Endothelial cell of umbilical vein (primary cell): ENCODE measurements around the gene OR10A6. TPM values are rescaled to one million over a fixed set of nuclear protein-coding genes. Genes with fewer than 3 reads are reported as not detected.

Experiments
- BruUV-seq: library from RNA; stranded (reverse); fragments of 400-500 nt; replicated peaks from 2 replicates; lab custom pipeline; 2021; lab: Mats Ljungman, UMichigan
- CTCF ChIA-PET: fragments of 300-600, 350-600 bp; sonication (Branson Sonifier 250); formaldehyde crosslinking; loops from one replicate; lab custom pipeline; 2021; ENCODE audit warnings: antibody characterized with exemption, inconsistent platforms; lab: Charles Lee
- POLR2A ChIA-PET: fragments of 300-600, 350-600 bp; sonication (Branson Sonifier 250); formaldehyde crosslinking; loops from one replicate; lab custom pipeline; 2021; ENCODE audit warnings: antibody characterized with exemption, inconsistent platforms; lab: Charles Lee
- DNase-seq: peaks from one replicate; pipeline ENCODE4 v3.0.0-alpha.2; 2011; ENCODE audit warnings: low read depth, low spot score
- FAIRE-seq: peaks from 2 replicates; lab custom pipeline; 2011; peaks lifted over from hg19 to GRCh38; lab: Jason Lieb, UNC
- H2AFZ ChIP-seq: 2 replicates; pipeline ENCODE4 v1.6.0; 2012; ENCODE audit warnings: low read depth, low read length, control low read depth, inconsistent platforms
- H3K27ac ChIP-seq: 2 replicates; pipeline ENCODE4 v1.5.1; 2011; ENCODE audit warnings: low read depth, mild to moderate bottlenecking, control low read depth, low read length, moderate library complexity; ENCODE audit not compliant: insufficient read depth
- H3K27me3 ChIP-seq, 2 experiments: 2 replicates each; pipeline versions ENCODE4 v1.6.0 to v1.6.1; 2011; ENCODE audit warnings: low read length in 2 of 2, mixed read lengths in 1 of 2; ENCODE audit not compliant: control insufficient read depth in 2 of 2, insufficient read depth in 2 of 2
- H3K36me3 ChIP-seq, 2 experiments: 2 replicates in 1 of 2; 3 replicates in 1 of 2; pipeline ENCODE4 v1.5.1; 2011; ENCODE audit warnings: low read length in 2 of 2, mild to moderate bottlenecking in 1 of 2, moderate library complexity in 1 of 2; ENCODE audit not compliant: control insufficient read depth in 2 of 2, insufficient read depth in 2 of 2; ENCODE audit errors: extremely low read depth in 1 of 2
- H3K4me1 ChIP-seq: 3 replicates; pipeline ENCODE4 v1.5.1; 2011; ENCODE audit warnings: mild to moderate bottlenecking, low read length; ENCODE audit not compliant: control insufficient read depth, insufficient read depth; ENCODE audit errors: extremely low read depth
- H3K4me2 ChIP-seq: 2 replicates; pipeline ENCODE4 v1.6.1; 2011; ENCODE audit warnings: low read length, control low read depth, mixed read lengths; ENCODE audit not compliant: insufficient read depth
- H3K4me3 ChIP-seq, 3 experiments: fragments of 200-600 bp in 1 of 3; sonication (generic), shearing (Covaris generic) in 1 of 3; replicated peaks in 1 of 3; 2 replicates each; pipeline ENCODE4 v1.5.1; 2011 to 2016; ENCODE audit warnings: control low read depth in 3 of 3, low read length in 3 of 3, mild to moderate bottlenecking in 2 of 3, inconsistent platforms in 1 of 3, low read depth in 1 of 3, moderate library complexity in 1 of 3; ENCODE audit not compliant: insufficient read depth in 1 of 3
- H3K79me2 ChIP-seq: 2 replicates; pipeline ENCODE4 v1.6.0; 2012; ENCODE audit warnings: low read length, inconsistent platforms; ENCODE audit not compliant: control insufficient read depth, insufficient read depth
- H3K9ac ChIP-seq: replicated peaks from 2 replicates; pipeline ENCODE3; 2011; ENCODE audit warnings: low read length, control low read depth; ENCODE audit not compliant: insufficient read depth; ENCODE audit errors: extremely low read depth
- H3K9me1 ChIP-seq: replicated peaks from 3 replicates; pipeline ENCODE4 v1.6.0; 2011; ENCODE audit warnings: mild to moderate bottlenecking, low read length; ENCODE audit not compliant: control insufficient read depth, insufficient read depth; ENCODE audit errors: extremely low read depth
- H3K9me3 ChIP-seq: replicated peaks from 2 replicates; pipeline ENCODE4 v1.5.1; 2012; ENCODE audit warnings: low read length, inconsistent platforms; ENCODE audit not compliant: control insufficient read depth, insufficient read depth
- H4K20me1 ChIP-seq: replicated peaks from 2 replicates; pipeline ENCODE3; 2011; ENCODE audit warnings: mild to moderate bottlenecking, low read length; ENCODE audit not compliant: control insufficient read depth, insufficient read depth; ENCODE audit errors: extremely low read depth
- CTCF ChIP-seq, 2 donors: IDR thresholded peaks; 1 replicate in 1 of 2; 2 replicates in 1 of 2; pipeline ENCODE4 v1.5.1; 2011; ENCODE audit warnings: low read length in 2 of 2, mild to moderate bottlenecking in 2 of 2, moderate library complexity in 2 of 2, control low read depth in 1 of 2, inconsistent platforms in 1 of 2, low read depth in 1 of 2; ENCODE audit not compliant: insufficient read depth in 1 of 2; ENCODE audit errors: extremely low read depth in 1 of 2
- EZH2 ChIP-seq: IDR thresholded peaks from 2 replicates; pipeline ENCODE4 v1.6.1; 2012; ENCODE audit warnings: borderline replicate concordance, low read depth, mild to moderate bottlenecking, moderate library complexity, low read length, inconsistent platforms; ENCODE audit not compliant: severe bottlenecking
- FOS ChIP-seq: IDR thresholded peaks from 2 replicates; pipeline ENCODE4 v1.6.1; 2011; ENCODE audit warnings: mild to moderate bottlenecking, low read length, moderate library complexity, borderline replicate concordance; ENCODE audit not compliant: insufficient read depth
- GATA2 ChIP-seq: IDR thresholded peaks from 2 replicates; pipeline ENCODE4 v1.7.0; 2011; ENCODE audit warnings: low read depth, mild to moderate bottlenecking, moderate library complexity, mixed read lengths, low read length; ENCODE audit not compliant: insufficient read length, insufficient read depth
- JUN ChIP-seq: IDR thresholded peaks from 2 replicates; pipeline ENCODE4 v1.6.1; 2011; ENCODE audit warnings: borderline replicate concordance, low read depth; ENCODE audit not compliant: insufficient read length, insufficient read depth
- MAX ChIP-seq: IDR thresholded peaks from 2 replicates; pipeline ENCODE4 v1.6.1; 2011; ENCODE audit not compliant: insufficient read depth, insufficient read length
- MYC ChIP-seq: IDR thresholded peaks from one replicate; pipeline ENCODE4 v1.6.1; 2011; ENCODE audit warnings: mild to moderate bottlenecking, low read depth, low read length
- POLR2A ChIP-seq: IDR thresholded peaks from 2 replicates; pipeline ENCODE4 v1.6.1; 2012; ENCODE audit warnings: low read depth, mild to moderate bottlenecking, control low read depth, low read length
- POLR2AphosphoS5 ChIP-seq: IDR thresholded peaks from 2 replicates; pipeline ENCODE4 v1.6.1; 2012; ENCODE audit warnings: low read depth, mild to moderate bottlenecking, control low read depth, low read length, moderate library complexity; ENCODE audit not compliant: insufficient read depth
- dilution Hi-C: fragments of 300-500 bp; cut with MboI; formaldehyde crosslinking; loops from one replicate; pipeline ENCODE4 v1.15.0; 2019; ENCODE audit warnings: low sequenced_read_pairs; ENCODE audit not compliant: extremely low pct_ligation_motif_present
- intact Hi-C: fragments of 100-400 bp; cut with micrococcal nuclease; formaldehyde crosslinking; loops from one replicate; pipeline ENCODE4 v1.10.0; 2022
- polyA plus RNA-seq, 4 experiments: library from polyadenylated mRNA; depleted of rRNA in 3 of 4; stranded (reverse) in 3 of 4; unstranded in 1 of 4; fragments of >200 nt; gene quantifications; 2 replicates each; pipeline versions ENCODE4 v1.2.1 to v1.2.3, GENCODE V29; 2011 to 2012; ENCODE audit warnings: missing spikeins in 1 of 4
- total RNA-seq: library from RNA; stranded (reverse); gene quantifications from 2 replicates; pipeline ENCODE4 v1.2.3, GENCODE V29; 2021

OR10A6 gene
- total and polyA plus RNA-seq, 2 donors (not counting 3 experiments of a cell fraction or from before 2014, with no cell fraction given) = not detected

- no peaks in the 10 kb centered on the region for H3K36me3 ChIP-seq
- ChIA-PET POLR2A (no interaction called here), CTCF (no interaction called here)
- H3K9me3 ChIP-seq = no peaks in the 10 kb centered on the region
- DNase-seq (no peak), FAIRE-seq (no peak)
- H3K27me3 ChIP-seq = peaks cover under 1 to 6% of the 10 kb centered on the region in 2 experiments
- H3K4me1 ChIP-seq = no peaks in the 10 kb centered on the region
- no peak overlapping the region for H2AFZ ChIP-seq
- H3K27ac ChIP-seq = no peak overlapping the region
- BruUV-seq = no TSS peak
- no peaks in the 10 kb centered on the region for H3K9me1 ChIP-seq
- no peak overlapping the region for H3K9ac ChIP-seq
- H3K79me2 ChIP-seq = no peaks in the 10 kb centered on the region
- no peak overlapping the region for H3K4me3 ChIP-seq
- intact Hi-C loops (no loop called here), dilution Hi-C loops (no loop called here)
- TF ChIP-seq POLR2AphosphoS5 (no peak), POLR2A (no peak), JUN (no peak), EZH2 (no peak), GATA2 (no peak), CTCF (IDR thresholded peaks at IDR 0.05; ENCODE audit: extremely low read depth in 1 of 2, insufficient read depth in 1 of 2, low read depth in 1 of 2, low read length in 2 of 2) (no peak), FOS (no peak), MAX (no peak), MYC (no peak)
- H3K4me2 ChIP-seq = no peak overlapping the region
- H4K20me1 ChIP-seq = no peaks in the 10 kb centered on the region
Observed at GRCh38 chr11:7899418-7899817, 31.6 kb downstream of the OR10A6 start.
